Smooth muscle cell (in vitro differentiated cells): ENCODE measurements around the gene DYRK1B. TPM values are rescaled to one million over a fixed set of nuclear protein-coding genes. Genes with fewer than 3 reads are reported as not detected.

ENCODE experiments used
- DNase-seq: peaks from one replicate; lab custom pipeline; 2025; ENCODE audit not compliant: unreplicated experiment; lab: John Stamatoyannopoulos, UW
- H2AFZ ChIP-seq: fragments of 200-600 bp; sonication (generic); 2 replicates; pipeline ENCODE4 v1.6.0; 2016; ENCODE audit warnings: antibody characterized with exemption, low read depth, mild to moderate bottlenecking
- H3F3A ChIP-seq: fragments of 200-600 bp; sonication (generic); 2 replicates; pipeline ENCODE4 v1.6.0; 2017; ENCODE audit warnings: antibody characterized with exemption, low read depth
- H3K27ac ChIP-seq: fragments of 200-600 bp; sonication (generic); 2 replicates; pipeline ENCODE4 v1.5.1; 2016; ENCODE audit warnings: low read depth, mild to moderate bottlenecking
- H3K27me3 ChIP-seq: fragments of 200-600 bp; sonication (generic); 2 replicates; pipeline ENCODE4 v1.6.1; 2016; ENCODE audit warnings: low read depth, mild to moderate bottlenecking
- H3K36me3 ChIP-seq: fragments of 200-600 bp; sonication (generic); 2 replicates; pipeline ENCODE4 v1.5.1; 2016; ENCODE audit warnings: low read depth
- H3K4me1 ChIP-seq: fragments of 200-600 bp; sonication (generic); 2 replicates; pipeline ENCODE4 v1.5.1; 2016; ENCODE audit warnings: low read depth
- H3K4me2 ChIP-seq: fragments of 200-600 bp; sonication (generic); 2 replicates; pipeline ENCODE4 v1.6.0; 2016; ENCODE audit warnings: mild to moderate bottlenecking
- H3K4me3 ChIP-seq: fragments of 200-600 bp; sonication (generic); 2 replicates; pipeline ENCODE4 v1.5.1; 2016; ENCODE audit warnings: mild to moderate bottlenecking
- H3K79me2 ChIP-seq: fragments of 200-600 bp; sonication (generic); 2 replicates; pipeline ENCODE4 v1.6.0; 2016; ENCODE audit warnings: low read depth, mild to moderate bottlenecking
- H3K9ac ChIP-seq: fragments of 200-600 bp; sonication (generic); 2 replicates; pipeline ENCODE4 v1.6.0; 2016; ENCODE audit warnings: low read depth
- H3K9me3 ChIP-seq: fragments of 200-600 bp; sonication (generic); replicated peaks from 2 replicates; pipeline ENCODE4 v1.5.1; 2016; ENCODE audit warnings: low read depth
- H4K20me1 ChIP-seq: fragments of 200-600 bp; sonication (generic); 2 replicates; pipeline ENCODE4 v1.6.0; 2016; ENCODE audit warnings: low read depth
- WGBS: methylation state at CpG from one replicate; pipeline ENCODE4 v1.1.7; 2016; ENCODE audit warnings: low lambda C conversion rate; 5-methylcytosine and 5-hydroxymethylcytosine counted together
- polyA plus RNA-seq: library from polyadenylated mRNA; unstranded; fragments of >200 nt; fragmentation: Nextera tagmentation; extraction: Ambion mirVana; gene quantifications from 2 replicates; pipeline ENCODE4 v1.2.1, GENCODE V29; 2016
- total RNA-seq: library from RNA; depleted of rRNA; stranded (reverse); fragments of >200 nt; gene quantifications from 2 replicates; pipeline ENCODE4 v1.2.3, GENCODE V29; 2014
- TF ChIP-seq, protein P1 (sequence below): fragments of 200-600 bp; sonication (generic); IDR thresholded peaks from 2 replicates; pipeline ENCODE4 v1.5.1; 2017; ENCODE audit warnings: borderline replicate concordance, mild to moderate bottlenecking, antibody characterized with exemption; ENCODE audit not compliant: insufficient read depth, poor library complexity, severe bottlenecking

Gene DYRK1B
- total and polyA plus RNA-seq, 2 experiments from 2014 or later = 9.2 to 14.1 TPM

DNA sequence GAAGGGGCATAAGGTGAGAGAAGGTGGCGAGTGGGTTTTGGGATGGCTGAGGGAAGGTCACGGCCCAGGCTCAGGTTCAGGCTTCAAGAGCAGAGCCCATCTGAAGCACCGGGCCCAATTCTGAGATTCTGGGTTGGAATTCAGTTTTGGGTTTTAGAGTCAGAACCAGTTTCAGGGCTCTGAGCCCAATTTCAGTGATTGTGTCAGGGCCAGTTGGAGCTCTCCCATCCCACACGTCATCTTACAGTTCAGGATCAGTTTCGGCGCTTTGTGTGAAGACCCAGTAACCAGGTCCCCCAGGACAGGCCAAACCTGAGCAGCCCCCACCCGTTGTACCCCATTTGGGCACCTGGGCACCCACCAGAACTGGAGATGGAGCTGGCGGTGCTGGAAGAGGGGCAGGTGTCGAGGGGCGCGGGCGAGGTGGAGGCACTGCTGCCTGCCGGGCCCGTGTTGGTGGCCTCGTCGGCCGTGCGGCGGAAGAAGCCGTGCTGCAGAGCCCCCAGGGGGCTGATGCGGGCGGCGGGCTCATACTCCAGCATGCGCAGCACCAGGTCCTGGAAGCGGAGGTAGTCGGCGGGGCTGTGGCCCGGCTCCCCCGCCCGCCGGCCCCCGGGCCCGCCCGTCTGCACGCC lies 7.5 kb downstream of the DYRK1B start:
- H3K4me3 ChIP-seq = no peak overlapping the region
- no peak overlapping the region for H2AFZ ChIP-seq
- H3K4me1 ChIP-seq = peaks cover 5% of the 10 kb centered on the region
- H3K9me3 ChIP-seq = no peaks in the 10 kb centered on the region
- H3K36me3 ChIP-seq = no peaks in the 10 kb centered on the region
- H3K27me3 ChIP-seq = no peaks in the 10 kb centered on the region
- no peaks in the 10 kb centered on the region for H3F3A ChIP-seq
- DNase-seq = no peak
- H3K9ac ChIP-seq = no peak overlapping the region
- no peak overlapping the region for H3K4me2 ChIP-seq
- 95% methylated on average over 12 of the region's 35 CpGs for WGBS
- no peaks in the 10 kb centered on the region for H3K79me2 ChIP-seq
- H4K20me1 ChIP-seq = no peaks in the 10 kb centered on the region
- H3K27ac ChIP-seq = no peak overlapping the region
- TF ChIP-seq, protein P1, sequence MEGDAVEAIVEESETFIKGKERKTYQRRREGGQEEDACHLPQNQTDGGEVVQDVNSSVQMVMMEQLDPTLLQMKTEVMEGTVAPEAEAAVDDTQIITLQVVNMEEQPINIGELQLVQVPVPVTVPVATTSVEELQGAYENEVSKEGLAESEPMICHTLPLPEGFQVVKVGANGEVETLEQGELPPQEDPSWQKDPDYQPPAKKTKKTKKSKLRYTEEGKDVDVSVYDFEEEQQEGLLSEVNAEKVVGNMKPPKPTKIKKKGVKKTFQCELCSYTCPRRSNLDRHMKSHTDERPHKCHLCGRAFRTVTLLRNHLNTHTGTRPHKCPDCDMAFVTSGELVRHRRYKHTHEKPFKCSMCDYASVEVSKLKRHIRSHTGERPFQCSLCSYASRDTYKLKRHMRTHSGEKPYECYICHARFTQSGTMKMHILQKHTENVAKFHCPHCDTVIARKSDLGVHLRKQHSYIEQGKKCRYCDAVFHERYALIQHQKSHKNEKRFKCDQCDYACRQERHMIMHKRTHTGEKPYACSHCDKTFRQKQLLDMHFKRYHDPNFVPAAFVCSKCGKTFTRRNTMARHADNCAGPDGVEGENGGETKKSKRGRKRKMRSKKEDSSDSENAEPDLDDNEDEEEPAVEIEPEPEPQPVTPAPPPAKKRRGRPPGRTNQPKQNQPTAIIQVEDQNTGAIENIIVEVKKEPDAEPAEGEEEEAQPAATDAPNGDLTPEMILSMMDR = no peak

DNA sequence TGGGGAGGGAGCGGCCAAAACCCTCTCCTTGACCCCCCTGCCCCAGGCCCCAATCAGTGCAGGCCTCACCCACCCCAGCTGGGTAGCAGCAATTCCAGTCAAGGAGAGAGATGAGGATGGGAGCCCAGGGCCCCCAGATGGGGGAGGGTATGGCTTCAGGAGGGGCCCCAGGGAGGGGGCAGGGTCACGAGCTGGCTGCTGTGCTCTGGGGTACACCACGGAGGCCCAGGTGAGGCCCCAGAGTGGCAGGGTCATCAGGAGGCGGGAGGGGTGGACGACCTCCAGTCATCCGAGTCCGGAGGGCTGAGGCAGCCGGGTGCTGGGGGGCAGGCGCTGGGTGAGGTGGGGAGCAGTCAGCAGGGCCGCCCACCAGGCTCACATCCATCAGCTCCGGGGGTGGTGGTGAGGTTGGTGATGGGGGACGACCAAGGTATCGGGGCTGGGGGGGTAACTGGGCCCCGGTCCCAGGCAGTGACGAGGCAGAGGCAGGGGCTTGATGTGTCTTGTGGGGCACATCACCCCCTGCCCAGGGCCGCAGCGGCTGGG lies 8.4 kb downstream of the DYRK1B start:
- WGBS = 100% methylated on average over 1 of the region's 17 CpGs
- H3K27me3 ChIP-seq = no peaks in the 10 kb centered on the region
- no peak overlapping the region for H3K4me3 ChIP-seq
- no peaks in the 10 kb centered on the region for H4K20me1 ChIP-seq
- no peak overlapping the region for H3K9ac ChIP-seq
- no peaks in the 10 kb centered on the region for H3K9me3 ChIP-seq
- H3K4me1 ChIP-seq = peaks cover 5% of the 10 kb centered on the region
- no peaks in the 10 kb centered on the region for H3K36me3 ChIP-seq
- TF ChIP-seq, protein P1 = no peak
- no peak for DNase-seq
- H3K27ac ChIP-seq = no peak overlapping the region
- H3F3A ChIP-seq = no peaks in the 10 kb centered on the region
- no peak overlapping the region for H3K4me2 ChIP-seq
- no peaks in the 10 kb centered on the region for H3K79me2 ChIP-seq
- no peak overlapping the region for H2AFZ ChIP-seq

DNA sequence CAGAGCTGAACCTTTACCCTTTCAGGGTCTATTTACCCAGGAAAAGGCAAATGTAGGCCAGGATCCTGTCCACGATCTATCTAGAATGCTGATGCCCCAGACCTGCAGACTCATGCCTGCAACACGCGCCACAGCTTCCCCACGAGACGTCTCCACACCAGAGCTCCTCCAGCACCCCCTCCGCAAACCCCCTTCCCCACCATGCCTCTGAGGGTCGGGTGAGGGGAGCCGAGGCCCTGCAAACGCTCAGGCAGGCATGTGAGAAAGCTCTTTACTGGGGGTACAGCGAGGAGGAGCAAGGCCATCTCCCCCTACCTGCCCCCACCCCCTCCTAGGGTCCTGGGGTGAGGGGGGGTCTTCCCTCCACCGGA lies 8.9 kb downstream of the DYRK1B start:
- Histone ChIP-seq H3K4me2 (peak overlapping the region; percentile 89), H3K4me3 (no peak overlapping the region), H3K79me2 (no peaks in the 10 kb centered on the region), H3K4me1 (peaks cover 5% of the 10 kb centered on the region), H3K27me3 (no peaks in the 10 kb centered on the region), H3F3A (no peaks in the 10 kb centered on the region), H3K9me3 (no peaks in the 10 kb centered on the region), H3K27ac (peak overlapping the region; percentile 3), H3K36me3 (no peaks in the 10 kb centered on the region), H4K20me1 (no peaks in the 10 kb centered on the region), H3K9ac (no peak overlapping the region), H2AFZ (no peak overlapping the region)
- WGBS = 88% methylated on average over 9 of the region's 11 CpGs
- DNase-seq = no peak
- TF ChIP-seq, protein P1 = no peak
